K562 (cell line): ENCODE measurements around the gene SYNGR1. TPM values are rescaled to one million over a fixed set of nuclear protein-coding genes. Genes with fewer than 3 reads are reported as not detected.

Source experiments
- AFF1 ChIP-seq, 2 experiments: fragments of 450-650 bp; IDR thresholded peaks; 2 replicates each; pipeline ENCODE4 v1.6.1; 2018; ENCODE audit warnings: mild to moderate bottlenecking in 2 of 2, low read depth in 1 of 2; ENCODE audit not compliant: partially characterized antibody in 2 of 2
- ATF7 ChIP-seq: fragments of 450-650 bp; IDR thresholded peaks from 2 replicates; pipeline ENCODE4 v1.7.1; 2014; ENCODE audit warnings: mild to moderate bottlenecking, moderate library complexity
- CHD2 ChIP-seq: IDR thresholded peaks from 2 replicates; pipeline ENCODE4 v1.6.1; 2011; ENCODE audit warnings: low read depth, low read length
- CREB3L1 ChIP-seq: fragments of 450-650 bp; IDR thresholded peaks from 2 replicates; pipeline ENCODE4 v1.6.1; 2014; ENCODE audit warnings: low read depth, mild to moderate bottlenecking, moderate library complexity, borderline replicate concordance
- DMBX1 ChIP-seq: fragments of 250-450 bp; sonication (Bioruptor Pico); IDR thresholded peaks from 2 replicates; pipeline ENCODE4 v1.8.0; 2022; ENCODE audit warnings: inconsistent platforms, mild to moderate bottlenecking, moderate library complexity, borderline replicate concordance
- ETV6 ChIP-seq, 3 experiments: fragments of 150-350 bp in 1 of 3; sonication (generic) in 1 of 3; formaldehyde crosslinking in 1 of 3; IDR thresholded peaks; 2 replicates each; pipeline versions ENCODE4 v1.6.1 to v1.8.0; 2014 to 2022; ENCODE audit warnings: borderline replicate concordance in 2 of 3, low read depth in 2 of 3, antibody characterized with exemption in 1 of 3, low read length in 1 of 3, mild to moderate bottlenecking in 1 of 3, missing genetic modification reagents in 1 of 3
- FOXA3 ChIP-seq, 2 experiments: fragments of 450-650 bp in 1 of 2; sonication (generic) in 1 of 2; formaldehyde crosslinking; IDR thresholded peaks in 1 of 2; conservative IDR thresholded peaks in 1 of 2; 2 replicates each; pipeline versions ENCODE4 v1.4.0 to v1.8.0; 2020 to 2022; ENCODE audit warnings: mild to moderate bottlenecking in 2 of 2, missing genetic modification reagents in 1 of 2
- FOXJ2 ChIP-seq: fragments of 200-800 bp; sonication (Bioruptor generic); IDR thresholded peaks from 2 replicates; pipeline ENCODE4 v1.6.1; 2016; ENCODE audit warnings: missing genetic modification characterization, missing compliant biosample characterization
- HDAC3 ChIP-seq: fragments of 450-650 bp; IDR thresholded peaks from 2 replicates; pipeline ENCODE4 v1.6.1; 2018; ENCODE audit warnings: borderline replicate concordance, mild to moderate bottlenecking, moderate library complexity; ENCODE audit not compliant: partially characterized antibody
- HLTF ChIP-seq: fragments of 450-650 bp; IDR thresholded peaks from 2 replicates; pipeline ENCODE4 v1.6.1; 2016
- HOMEZ ChIP-seq: fragments of 250-450 bp; sonication (Bioruptor Pico); IDR thresholded peaks from 2 replicates; pipeline ENCODE4 v1.4.0; 2020; ENCODE audit warnings: mild to moderate bottlenecking, moderate library complexity
- NFYB ChIP-seq: IDR thresholded peaks from 2 replicates; pipeline ENCODE4 v1.6.1; 2011; ENCODE audit warnings: mild to moderate bottlenecking, moderate library complexity; ENCODE audit not compliant: insufficient read length; ENCODE audit errors: extremely low read depth
- NONO ChIP-seq, 2 experiments: fragments of 200-400 bp in 1 of 2; fragments of 450-650 bp in 1 of 2; formaldehyde crosslinking in 1 of 2; IDR thresholded peaks; 2 replicates each; pipeline ENCODE4 v1.6.1; 2017; ENCODE audit warnings: low read depth in 2 of 2, mild to moderate bottlenecking in 2 of 2, moderate library complexity in 2 of 2, low read length in 1 of 2
- PHB2 ChIP-seq: fragments of 450-650 bp; IDR thresholded peaks from 2 replicates; pipeline ENCODE4 v1.6.1; 2017; ENCODE audit warnings: low read depth
- POLR3A ChIP-seq: IDR thresholded peaks from 2 replicates; pipeline ENCODE4 v1.6.1; 2011; ENCODE audit warnings: borderline replicate concordance, mild to moderate bottlenecking, moderate library complexity; ENCODE audit not compliant: insufficient read length, insufficient read depth; ENCODE audit errors: extremely low read depth
- RB1 ChIP-seq: fragments of 450-650 bp; IDR thresholded peaks from 2 replicates; pipeline ENCODE4 v1.6.1; 2017; ENCODE audit warnings: low read depth, mild to moderate bottlenecking
- SNRNP70 ChIP-seq: fragments of 200-400 bp; formaldehyde crosslinking; optimal IDR thresholded peaks from 2 replicates; pipeline ENCODE3; 2017; ENCODE audit warnings: low read depth, low read length
- ZFP91 ChIP-seq: sonication (generic); formaldehyde crosslinking; IDR thresholded peaks from 2 replicates; pipeline ENCODE4 v1.8.0; 2022; ENCODE audit warnings: mild to moderate bottlenecking, missing genetic modification reagents
- polyA plus RNA-seq, 8 experiments: library from polyadenylated mRNA; depleted of rRNA in 4 of 8; stranded (reverse) in 5 of 8; unstranded in 3 of 8; fragments of >200 nt; fragmentation: Nextera tagmentation in 2 of 8; fragmentation: Illumina TruSeq in 1 of 8; extraction: Ambion mirVana in 2 of 8; extraction: Trizol in 1 of 8; gene quantifications; 2 replicates each; pipeline versions ENCODE4 v1.2.1 to v1.2.3, GENCODE V29; 2011 to 2014; ENCODE audit warnings: inconsistent platforms in 1 of 8, missing spikeins in 1 of 8
- total RNA-seq, 7 experiments: library from RNA; depleted of rRNA in 6 of 7; stranded (reverse); fragments of >200 nt in 6 of 7; fragmentation: Illumina TruSeq in 2 of 7; extraction: Trizol in 2 of 7; gene quantifications; 2 replicates each; pipeline versions ENCODE4 v1.2.1 to v1.2.3, GENCODE V29; 2011 to 2021; ENCODE audit warnings: low replicate concordance in 1 of 7

SYNGR1 gene
- total and polyA plus RNA-seq, 9 of the 15 experiments (the other 6 are each of a cell fraction or from before 2014, with no cell fraction given) = 1.8 to 15.9 (median 5.5) TPM

- TF ChIP-seq PHB2 (no peak), HLTF (no peak), HOMEZ (CRISPR knock-in tag) (no peak), HDAC3 (no peak), NFYB (no peak), AFF1 (IDR thresholded peaks at IDR 0.05; ENCODE audit: low read depth in 1 of 2, partially characterized antibody in 2 of 2) (no peak), ETV6 (IDR thresholded peaks at IDR 0.05; ENCODE audit: borderline replicate concordance in 1 of 2, low read depth in 2 of 2, low read length in 1 of 2) (no peak), ETV6 (CRISPR knock-in tag; IDR thresholded peaks at IDR 0.05; ENCODE audit: borderline replicate concordance) (no peak), POLR3A (no peak), CHD2 (no peak), NONO (IDR thresholded peaks at IDR 0.05; ENCODE audit: low read depth in 2 of 2, low read length in 1 of 2) (no peak), ATF7 (no peak), ZFP91 (CRISPR knock-in tag) (no peak), RB1 (no peak), FOXJ2 (tag) (no peak), FOXA3 (CRISPR knock-in tag; conservative IDR thresholded peaks at IDR 0.05 in 1 of 2, IDR thresholded peaks at IDR 0.05 in 1 of 2) (no peak), DMBX1 (CRISPR knock-in tag) (no peak), SNRNP70 (no peak), CREB3L1 (no peak)
Observed at GRCh38 chr22:39325392-39325932, 24.3 kb upstream of the SYNGR1 start (continued).
